ENCODE results near the gene CADPS.

Gene CADPS

DNA sequence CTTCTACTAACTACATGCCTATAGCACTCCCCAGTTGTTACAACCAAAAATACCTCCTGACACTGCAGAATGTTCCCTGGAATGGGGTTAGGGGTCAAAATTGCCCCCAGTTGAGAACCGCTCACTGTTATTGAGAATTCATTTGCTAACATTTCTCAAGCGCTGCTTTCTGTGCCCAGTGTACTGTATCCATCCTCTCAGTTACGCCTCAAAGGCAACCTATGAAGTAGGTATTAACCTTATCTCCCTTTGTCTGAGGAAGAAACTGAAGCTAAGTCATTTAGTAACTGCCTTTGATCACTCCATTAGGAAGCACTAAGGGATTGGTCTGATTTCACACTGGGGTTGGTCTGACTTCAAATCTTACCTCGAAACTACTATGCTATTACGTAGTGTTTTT lies 70.1 kb downstream of the CADPS start:
- TF ChIP-seq GABPA (IDR thresholded peaks at IDR 0.05; ENCODE audit: low read depth), result no peak
- Histone ChIP-seq H3K27me3 (ENCODE audit: insufficient read depth, poor library complexity, severe bottlenecking) (no peaks in the 10 kb centered on the region), H3K27ac (replicated peaks) (no peak overlapping the region), H3K4me3 (replicated peaks; ENCODE audit: insufficient read depth, low read length) (no peak overlapping the region)
- DNase-seq (ENCODE audit: low read depth in 1 of 2, low spot score in 1 of 2), result no peak

GRCh38 chr3:62803276-62803675 lies 71.9 kb downstream of the CADPS start:
- Histone ChIP-seq H3K27me3 (ENCODE audit: insufficient read depth, poor library complexity, severe bottlenecking) (no peaks in the 10 kb centered on the region), H3K4me3 (replicated peaks; ENCODE audit: insufficient read depth, low read length) (no peak overlapping the region), H3K27ac (replicated peaks) (no peak overlapping the region)
- TF ChIP-seq CTCF (IDR thresholded peaks at IDR 0.05; ENCODE audit: insufficient read depth, low read length), result no peak
- no peak for TF ChIP-seq POLR2AphosphoS5 (IDR thresholded peaks at IDR 0.05; ENCODE audit: low read depth)
- no peak for TF ChIP-seq SPI1 (IDR thresholded peaks at IDR 0.05; ENCODE audit: borderline replicate concordance, low read depth)
- TF ChIP-seq GABPA (IDR thresholded peaks at IDR 0.05; ENCODE audit: low read depth), result no peak
- TF ChIP-seq, protein P1, sequence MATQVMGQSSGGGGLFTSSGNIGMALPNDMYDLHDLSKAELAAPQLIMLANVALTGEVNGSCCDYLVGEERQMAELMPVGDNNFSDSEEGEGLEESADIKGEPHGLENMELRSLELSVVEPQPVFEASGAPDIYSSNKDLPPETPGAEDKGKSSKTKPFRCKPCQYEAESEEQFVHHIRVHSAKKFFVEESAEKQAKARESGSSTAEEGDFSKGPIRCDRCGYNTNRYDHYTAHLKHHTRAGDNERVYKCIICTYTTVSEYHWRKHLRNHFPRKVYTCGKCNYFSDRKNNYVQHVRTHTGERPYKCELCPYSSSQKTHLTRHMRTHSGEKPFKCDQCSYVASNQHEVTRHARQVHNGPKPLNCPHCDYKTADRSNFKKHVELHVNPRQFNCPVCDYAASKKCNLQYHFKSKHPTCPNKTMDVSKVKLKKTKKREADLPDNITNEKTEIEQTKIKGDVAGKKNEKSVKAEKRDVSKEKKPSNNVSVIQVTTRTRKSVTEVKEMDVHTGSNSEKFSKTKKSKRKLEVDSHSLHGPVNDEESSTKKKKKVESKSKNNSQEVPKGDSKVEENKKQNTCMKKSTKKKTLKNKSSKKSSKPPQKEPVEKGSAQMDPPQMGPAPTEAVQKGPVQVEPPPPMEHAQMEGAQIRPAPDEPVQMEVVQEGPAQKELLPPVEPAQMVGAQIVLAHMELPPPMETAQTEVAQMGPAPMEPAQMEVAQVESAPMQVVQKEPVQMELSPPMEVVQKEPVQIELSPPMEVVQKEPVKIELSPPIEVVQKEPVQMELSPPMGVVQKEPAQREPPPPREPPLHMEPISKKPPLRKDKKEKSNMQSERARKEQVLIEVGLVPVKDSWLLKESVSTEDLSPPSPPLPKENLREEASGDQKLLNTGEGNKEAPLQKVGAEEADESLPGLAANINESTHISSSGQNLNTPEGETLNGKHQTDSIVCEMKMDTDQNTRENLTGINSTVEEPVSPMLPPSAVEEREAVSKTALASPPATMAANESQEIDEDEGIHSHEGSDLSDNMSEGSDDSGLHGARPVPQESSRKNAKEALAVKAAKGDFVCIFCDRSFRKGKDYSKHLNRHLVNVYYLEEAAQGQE (IDR thresholded peaks at IDR 0.05; ENCODE audit: insufficient replicate concordance, low read depth), result no peak
- DNase-seq (ENCODE audit: low read depth in 1 of 2, low spot score in 1 of 2), result no peak

- Histone ChIP-seq H3K27ac (replicated peaks) (no peak overlapping the region), H3K27me3 (ENCODE audit: insufficient read depth, poor library complexity, severe bottlenecking) (no peaks in the 10 kb centered on the region), H3K4me3 (replicated peaks; ENCODE audit: insufficient read depth, low read length) (no peak overlapping the region)
- no peak for DNase-seq (ENCODE audit: low read depth in 1 of 2, low spot score in 1 of 2)
- no peak for TF ChIP-seq POLR2AphosphoS5 (IDR thresholded peaks at IDR 0.05; ENCODE audit: low read depth)
- TF ChIP-seq, protein P1 (IDR thresholded peaks at IDR 0.05; ENCODE audit: insufficient replicate concordance, low read depth), result no peak
- TF ChIP-seq SPI1 (IDR thresholded peaks at IDR 0.05; ENCODE audit: borderline replicate concordance, low read depth), result no peak
- TF ChIP-seq GABPA (IDR thresholded peaks at IDR 0.05; ENCODE audit: low read depth), result no peak
- no peak for TF ChIP-seq CTCF (IDR thresholded peaks at IDR 0.05; ENCODE audit: insufficient read depth, low read length)
Observed at GRCh38 chr3:62798000-62798399, 77.2 kb downstream of the CADPS start.

DNA sequence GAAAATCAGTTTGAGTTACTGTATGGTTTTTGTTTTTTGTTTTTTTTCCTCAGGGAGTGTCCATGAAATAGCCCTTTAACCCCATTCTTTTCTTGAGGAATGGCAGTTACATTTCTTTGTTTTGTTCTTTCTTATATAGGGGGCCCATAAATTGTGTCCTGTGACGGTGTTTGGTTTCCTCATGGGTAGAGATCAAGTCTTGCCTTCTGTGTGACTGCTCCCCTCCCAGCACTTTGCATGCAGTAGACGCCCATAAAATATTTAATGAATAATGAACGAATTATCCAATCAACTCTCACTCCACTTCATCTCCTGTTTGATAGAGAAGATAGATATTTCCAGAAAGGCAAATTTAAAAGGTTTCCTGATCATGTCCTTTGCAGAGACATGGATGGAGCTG lies 78.1 kb downstream of the CADPS start:
- H3K27ac ChIP-seq (replicated peaks), result no peak overlapping the region
- no peak for DNase-seq (ENCODE audit: low read depth in 1 of 2, low spot score in 1 of 2)
- TF ChIP-seq, protein P1 (IDR thresholded peaks at IDR 0.05; ENCODE audit: insufficient replicate concordance, low read depth), result no peak
- no peak for TF ChIP-seq CTCF (IDR thresholded peaks at IDR 0.05; ENCODE audit: insufficient read depth, low read length)
- no peak for TF ChIP-seq POLR2AphosphoS5 (IDR thresholded peaks at IDR 0.05; ENCODE audit: low read depth)
- no peak for TF ChIP-seq GABPA (IDR thresholded peaks at IDR 0.05; ENCODE audit: low read depth)
- TF ChIP-seq SPI1 (IDR thresholded peaks at IDR 0.05; ENCODE audit: borderline replicate concordance, low read depth), result no peak
- H3K27me3 ChIP-seq (ENCODE audit: insufficient read depth, poor library complexity, severe bottlenecking), result no peaks in the 10 kb centered on the region
- H3K4me3 ChIP-seq (replicated peaks; ENCODE audit: insufficient read depth, low read length), result no peak overlapping the region
